Choroid plexus epithelial cell (primary cell): ENCODE data around the gene TMSB10.
"Not testable (repeated sequence)": the region's sequence is repeated elsewhere in the genome, so short reads cannot be mapped to it uniquely, and the experiment has no call there.

Experiments
- DNase-seq: peaks from one replicate; pipeline ENCODE4 v3.0.0-alpha.2; 2010; ENCODE audit warnings: low read depth
- H3K4me3 ChIP-seq: 2 replicates; pipeline ENCODE4 v1.5.1; 2011; ENCODE audit warnings: low read depth, mild to moderate bottlenecking, control low read depth, low read length, moderate library complexity
- CTCF ChIP-seq: conservative IDR thresholded peaks from 2 replicates; pipeline ENCODE4 v1.5.1; 2011; ENCODE audit warnings: low read depth, mild to moderate bottlenecking, control low read depth, inconsistent platforms, low read length, moderate library complexity

TMSB10 gene

DNA sequence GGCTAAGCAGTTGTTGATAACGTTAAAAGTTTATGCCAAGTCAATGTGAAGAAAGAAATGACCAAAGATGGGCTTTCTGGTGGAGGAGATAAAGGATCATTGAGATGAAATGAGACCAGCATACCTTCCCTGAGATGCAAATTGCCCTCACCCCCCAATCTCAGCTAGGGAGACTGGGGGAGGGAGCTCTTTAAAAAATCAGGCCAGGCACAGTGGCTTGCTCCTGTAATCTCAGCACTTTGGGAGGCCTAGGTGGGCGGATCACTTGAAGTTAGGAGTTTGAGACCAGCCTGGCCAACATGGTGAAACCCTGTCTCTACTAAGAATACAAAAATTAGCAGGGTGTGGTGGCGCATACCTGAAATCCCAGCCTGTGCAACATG, 34.6 kb downstream of the TMSB10 start:
- no peak for DNase-seq
- H3K4me3 ChIP-seq: no peak overlapping the region
- no peak for TF ChIP-seq CTCF

GRCh38 chr2:84940831-84941412, 35.5 kb downstream of the TMSB10 start:
- TF ChIP-seq CTCF: no peak
- DNase-seq: no peak

DNA sequence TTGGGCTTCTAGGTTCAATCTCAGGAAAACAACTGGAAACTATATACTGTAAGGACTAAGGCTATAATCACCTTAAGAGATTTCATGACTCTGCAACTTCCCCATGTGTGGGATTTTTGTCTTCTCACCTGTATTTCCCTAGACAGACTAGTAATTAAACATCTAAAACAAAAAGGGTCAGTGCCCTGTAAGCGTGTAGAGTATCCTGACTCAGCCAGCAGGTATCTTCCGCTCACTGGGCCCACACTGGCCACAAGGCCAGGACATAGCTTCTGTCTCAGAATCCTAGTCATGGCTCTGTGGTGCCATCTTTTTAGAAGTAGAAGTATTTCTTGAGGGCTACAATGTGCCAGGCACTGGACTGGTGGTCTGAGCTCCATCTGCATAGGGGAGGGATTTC, 36.7 kb downstream of the TMSB10 start:
- H3K4me3 ChIP-seq: no peak overlapping the region
- no peak for TF ChIP-seq CTCF
- no peak for DNase-seq

More at GRCh38 chr2:84940831-84941412, 35.5 kb downstream of the TMSB10 start:
- H3K4me3 ChIP-seq: no peak overlapping the region

DNA sequence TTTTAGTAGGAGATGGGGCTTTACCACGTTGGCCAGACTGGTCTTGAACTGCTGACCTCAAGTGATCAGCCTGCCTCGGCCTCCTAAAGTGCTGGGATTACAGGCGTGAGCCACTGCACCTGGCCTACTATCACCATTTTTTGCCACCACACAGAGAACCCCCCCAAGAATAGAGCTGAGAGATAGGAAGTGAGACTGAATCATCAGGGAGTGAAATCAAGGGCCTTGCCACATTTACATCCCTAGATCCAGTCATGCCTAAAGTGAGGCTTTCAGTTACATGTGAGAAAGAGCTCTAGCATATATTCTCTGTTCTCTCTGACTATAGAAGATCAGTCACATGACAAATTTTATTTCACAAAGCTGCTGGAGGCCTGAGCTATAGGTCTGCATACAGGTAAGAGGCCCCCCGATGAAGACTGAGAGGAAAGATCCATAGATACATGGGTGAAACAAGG, 37.5 kb downstream of the TMSB10 start:
- H3K4me3 ChIP-seq: no peak overlapping the region
- TF ChIP-seq CTCF: no peak
- DNase-seq: no peak

- no peak for TF ChIP-seq CTCF
- DNase-seq: no peak
- H3K4me3 ChIP-seq: no peak overlapping the region
These were observed 38.9 kb downstream of the TMSB10 start for GRCh38 chr2:84944295-84944909.

DNA sequence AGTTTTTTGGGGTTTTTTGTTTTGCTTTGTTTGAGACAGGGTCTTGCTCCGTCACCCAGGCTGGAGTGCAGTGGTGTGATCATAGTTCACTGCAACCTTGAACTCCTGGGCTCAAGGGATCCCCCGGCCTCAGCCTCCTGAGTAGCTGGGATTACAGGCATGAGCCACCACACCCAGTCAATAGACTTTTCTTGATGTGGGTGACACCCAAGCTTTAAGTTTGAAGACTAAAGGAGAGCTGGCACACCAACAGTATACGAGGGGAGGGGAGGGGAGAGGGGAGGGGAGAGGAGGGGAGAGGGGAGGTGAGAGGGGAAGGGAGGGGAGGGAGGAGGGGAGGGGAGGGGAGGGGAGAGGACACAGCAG, 40.4 kb downstream of the TMSB10 start:
- not testable (repeated sequence) for H3K4me3 ChIP-seq, DNase-seq

- peak; percentile 56 for DNase-seq
- H3K4me3 ChIP-seq: no peak overlapping the region
- TF ChIP-seq CTCF: no peak
These were observed 41.0 kb downstream of the TMSB10 start for GRCh38 chr2:84946204-84947009.
